Measurements from ENCODE around the gene MPPED1.

MPPED1 gene

DNA sequence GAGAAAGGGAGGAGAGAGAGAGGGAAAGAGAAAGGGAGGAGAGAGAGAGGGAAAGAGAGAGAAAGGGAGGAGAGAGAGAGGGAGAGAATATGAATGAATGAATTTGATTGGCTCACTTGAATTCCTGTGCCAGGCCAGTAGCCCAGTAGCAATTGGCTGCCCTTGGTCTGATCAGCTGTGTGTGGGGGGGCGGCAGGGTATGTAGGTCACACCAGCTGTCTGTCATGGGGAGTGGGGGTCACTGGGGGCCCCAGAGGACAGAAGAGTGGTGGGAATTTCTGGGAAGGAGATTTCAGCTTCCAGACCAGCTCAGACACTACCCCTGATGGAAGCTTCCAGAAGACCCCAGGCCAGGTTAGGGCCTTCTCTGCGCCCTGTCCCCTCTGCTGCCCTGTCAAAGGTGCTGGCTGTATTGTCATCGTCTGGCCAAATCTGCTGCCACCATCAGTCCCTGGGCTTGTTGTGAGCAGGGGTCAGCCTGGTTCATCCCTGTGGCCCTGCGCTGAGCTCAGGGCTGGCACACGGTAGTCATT, 21.1 kb downstream of the MPPED1 start:
- DNase-seq, result no peak

DNA sequence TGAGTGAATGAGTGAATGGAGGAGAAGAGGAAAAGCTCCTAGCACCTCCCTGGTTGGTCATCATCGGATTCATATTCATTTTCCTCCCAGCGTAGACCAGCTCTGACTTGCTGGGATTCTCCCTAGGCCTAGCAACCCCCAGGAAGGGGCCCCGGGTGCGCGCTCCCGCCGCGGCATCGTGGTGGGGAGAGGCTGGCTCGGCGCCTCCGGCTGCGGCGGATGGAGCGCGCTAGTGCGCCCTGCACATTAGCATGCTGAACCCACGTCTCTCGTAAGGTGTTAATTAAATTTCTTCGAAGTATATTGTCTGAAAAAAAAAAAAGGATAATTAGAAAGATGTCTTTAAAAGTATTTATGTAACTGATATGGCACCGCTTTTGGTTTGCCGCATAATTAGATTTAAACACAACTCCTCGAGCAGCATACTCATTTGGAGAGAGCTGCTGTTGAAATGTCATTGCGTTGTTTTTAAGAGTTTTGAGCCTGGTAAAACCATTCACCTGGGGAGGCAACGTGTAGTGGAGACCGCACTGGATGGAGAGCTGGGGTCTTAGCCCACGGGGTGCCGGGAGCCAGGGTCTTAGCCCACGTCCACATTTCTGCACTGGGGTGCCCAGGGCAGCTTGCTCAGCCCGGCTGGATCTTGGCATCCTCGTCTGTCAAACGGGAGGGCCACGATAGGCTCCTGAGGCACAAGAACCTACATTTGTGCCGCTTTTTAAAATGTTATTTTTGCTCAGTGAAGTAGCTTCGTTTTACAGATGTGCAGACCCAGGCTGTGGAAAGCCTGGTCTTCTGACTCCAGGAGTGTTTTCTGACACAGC, 21.8 kb downstream of the MPPED1 start:
- no peak for DNase-seq

DNA sequence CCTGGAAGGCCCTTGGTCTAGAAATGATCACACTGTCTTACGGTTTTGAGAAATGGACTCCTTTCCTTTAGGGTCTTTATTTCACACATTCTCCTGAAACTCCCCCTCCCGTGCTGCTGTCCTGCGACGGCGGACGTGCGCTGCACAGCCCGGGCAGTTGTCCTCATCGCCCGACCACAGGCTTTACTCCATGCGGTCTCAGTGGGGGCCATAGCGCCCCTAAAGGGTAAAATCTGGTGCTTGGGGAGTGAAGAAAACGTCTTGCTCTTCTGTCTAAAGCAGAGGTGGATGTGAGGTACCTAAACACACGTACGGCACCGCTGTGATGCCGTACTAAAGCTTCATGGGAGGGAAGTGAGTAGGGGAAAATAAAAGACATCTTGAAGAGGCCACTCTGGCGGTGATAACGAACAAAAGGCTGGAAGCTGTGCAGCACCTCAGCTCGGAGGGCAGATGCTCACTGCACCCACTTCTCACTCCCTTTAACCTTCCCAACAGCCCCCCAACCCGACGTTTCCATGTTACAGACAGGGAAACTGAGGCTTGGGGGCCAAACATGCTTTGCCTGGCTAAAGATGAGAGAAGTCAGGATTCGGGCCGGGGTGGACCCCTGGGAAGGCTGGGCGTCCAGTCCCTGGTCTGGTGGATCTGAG, 22.6 kb downstream of the MPPED1 start:
- no peak for DNase-seq

DNA sequence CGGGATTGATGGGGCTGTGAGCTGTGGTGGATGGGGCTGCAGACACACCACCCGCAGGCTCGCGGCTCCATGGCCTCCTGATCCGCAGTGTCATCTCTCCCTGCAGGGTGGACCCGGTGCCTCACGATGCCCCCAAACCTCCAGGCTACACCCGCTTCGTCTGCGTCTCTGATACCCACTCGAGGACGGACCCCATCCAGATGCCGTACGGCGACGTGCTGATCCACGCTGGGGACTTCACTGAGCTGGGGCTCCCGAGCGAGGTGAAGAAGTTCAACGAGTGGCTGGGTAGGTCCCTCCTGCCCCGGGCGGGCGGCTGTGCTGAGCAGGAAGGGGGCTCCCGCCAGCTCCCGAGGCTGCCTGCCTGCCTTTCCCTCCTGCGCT, 23.1 kb downstream of the MPPED1 start:
- DNase-seq, result no peak

- no peak for DNase-seq
These were observed 24.3 kb downstream of the MPPED1 start for GRCh38 chr22:43435851-43436811.

DNA sequence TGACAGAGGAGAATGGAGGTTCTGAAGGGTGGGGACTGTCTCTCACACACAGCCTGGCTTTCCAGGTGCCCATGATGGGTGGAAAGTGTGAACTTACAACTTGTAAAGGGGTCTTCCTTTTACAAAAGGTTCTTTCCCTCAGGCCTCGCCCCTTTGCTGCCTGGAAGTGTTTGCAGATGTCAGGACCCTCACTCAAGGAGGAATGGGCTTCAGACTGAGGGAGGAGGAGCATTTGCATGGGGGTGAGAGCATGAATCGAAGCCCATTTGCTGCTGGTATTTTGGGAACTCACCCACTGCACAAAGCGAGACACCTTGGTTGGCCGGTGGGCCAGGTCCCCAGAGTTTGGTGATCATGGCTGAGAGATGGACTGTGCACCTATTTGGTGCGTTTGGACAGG, 25.1 kb downstream of the MPPED1 start:
- no peak for DNase-seq

DNA sequence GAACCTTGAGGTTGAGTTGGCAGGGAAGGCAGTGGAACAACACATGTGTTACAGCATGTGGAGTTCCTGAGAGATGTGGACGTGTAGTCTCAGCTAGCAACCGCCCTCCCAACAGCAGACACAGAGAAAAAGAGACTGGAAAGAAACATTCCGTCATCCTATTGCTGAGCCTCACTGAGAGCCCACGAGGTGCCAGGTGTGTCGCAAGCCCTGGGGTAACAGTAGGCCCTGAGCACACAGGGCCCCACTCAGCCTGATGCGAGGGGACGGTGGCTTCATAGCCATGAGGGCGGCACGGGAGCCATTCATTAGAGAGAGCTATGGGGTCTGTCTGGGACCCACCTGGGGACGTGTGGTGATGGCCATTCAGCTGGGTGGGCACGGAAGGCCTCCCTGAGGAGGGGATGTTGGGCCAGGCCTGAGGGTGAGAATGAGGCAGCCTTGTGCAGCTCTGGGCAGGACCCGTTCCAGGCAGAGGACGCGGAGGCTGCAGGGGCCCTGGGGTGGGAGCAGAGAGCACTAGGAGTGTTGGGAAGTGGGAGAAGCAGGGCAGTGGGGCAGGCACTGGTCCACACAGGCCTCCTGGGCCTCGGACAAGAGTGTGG, 26.2 kb downstream of the MPPED1 start:
- DNase-seq, result no peak

DNA sequence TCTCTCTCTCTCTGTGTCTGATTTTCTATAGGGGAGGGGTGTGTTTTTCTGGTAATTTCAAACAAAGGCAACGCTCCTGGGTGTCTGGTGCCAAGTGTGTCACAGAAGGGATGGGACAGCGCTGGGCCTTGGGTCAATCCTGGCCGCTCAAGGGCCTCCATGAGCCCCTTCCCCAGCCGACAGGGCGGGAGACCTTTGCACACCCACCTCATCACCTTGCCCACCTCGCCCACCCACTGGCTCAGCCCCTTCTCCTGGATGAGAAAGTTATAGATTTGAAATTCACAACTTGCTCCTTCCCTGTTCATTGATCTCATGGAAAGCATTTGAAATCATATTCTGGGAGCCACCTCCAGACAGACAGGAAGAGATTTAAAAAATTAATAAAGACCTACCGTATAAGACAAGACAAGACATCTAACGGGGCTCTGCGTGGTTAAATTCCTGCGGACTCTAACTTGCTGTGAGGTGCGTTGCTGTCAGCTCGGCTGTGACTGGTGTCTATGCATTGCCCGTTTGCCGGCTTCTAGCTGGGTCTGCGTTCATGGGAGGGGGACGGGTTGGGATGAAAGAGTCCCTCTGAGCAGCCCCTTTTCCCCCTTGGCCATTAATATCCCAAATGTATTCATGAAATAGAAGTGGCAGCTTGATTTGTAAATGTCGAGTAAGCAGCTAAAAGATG, 27.0 kb downstream of the MPPED1 start:
- no peak for DNase-seq

- no peak for DNase-seq
These were observed 27.7 kb downstream of the MPPED1 start for GRCh38 chr22:43439368-43440103.

DNA sequence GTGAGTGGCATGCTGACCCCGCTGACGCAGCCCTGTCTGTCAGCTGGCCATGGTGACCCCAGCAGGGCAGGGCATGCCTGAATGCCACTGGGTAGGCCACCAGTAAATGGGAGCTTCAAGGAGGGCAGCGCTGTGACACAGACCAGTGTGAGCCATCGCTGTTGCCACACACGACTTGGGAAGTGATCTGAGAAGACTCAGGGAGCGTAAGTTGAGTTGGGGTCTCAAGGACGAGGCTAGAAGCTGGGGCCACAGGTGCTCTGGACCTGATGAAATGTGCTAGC, 28.2 kb downstream of the MPPED1 start:
- DNase-seq, result no peak

DNA sequence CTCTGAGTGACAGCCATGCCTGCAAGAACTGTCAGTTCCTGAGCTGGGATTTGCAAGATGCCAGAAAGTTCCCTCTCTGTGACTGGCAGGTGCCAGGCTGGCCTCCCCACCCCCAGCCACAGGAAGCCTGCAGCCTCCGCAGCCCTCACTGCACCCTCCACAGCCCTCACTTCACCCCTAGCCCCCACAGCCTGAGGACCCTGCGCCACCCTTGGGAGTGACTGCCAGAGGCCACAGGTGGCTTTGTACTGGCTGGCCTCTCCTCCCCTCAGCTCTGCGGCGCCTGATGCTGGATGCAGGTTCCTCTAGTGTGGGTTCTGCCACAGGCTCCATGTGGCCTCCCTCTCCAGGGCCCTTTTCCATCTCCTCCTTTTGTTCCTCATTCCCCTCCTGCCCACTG, 28.7 kb downstream of the MPPED1 start:
- no peak for DNase-seq

DNA sequence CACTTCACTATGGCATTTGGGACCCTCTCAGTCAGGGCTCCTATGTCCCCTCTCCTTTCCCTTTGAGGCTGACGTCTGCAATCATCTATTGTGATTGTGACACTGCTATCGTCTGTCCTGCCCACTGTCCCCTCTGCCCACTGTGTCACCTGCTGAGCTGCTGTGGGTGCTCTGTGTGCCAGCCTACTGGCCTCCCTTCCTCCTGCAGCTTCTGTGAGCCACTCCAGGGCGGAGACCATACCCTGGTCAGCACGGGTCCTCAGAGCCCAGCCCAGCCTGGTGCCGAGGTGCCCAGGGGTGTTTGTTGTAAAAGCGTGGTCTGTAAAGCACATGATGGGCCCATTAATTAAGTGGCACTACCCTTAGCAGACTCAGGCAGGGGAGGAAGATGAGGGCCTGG, 29.4 kb downstream of the MPPED1 start:
- no peak for DNase-seq

GRCh38 chr22:43441751-43442150, 29.9 kb downstream of the MPPED1 start:
- DNase-seq, result no peak

DNA sequence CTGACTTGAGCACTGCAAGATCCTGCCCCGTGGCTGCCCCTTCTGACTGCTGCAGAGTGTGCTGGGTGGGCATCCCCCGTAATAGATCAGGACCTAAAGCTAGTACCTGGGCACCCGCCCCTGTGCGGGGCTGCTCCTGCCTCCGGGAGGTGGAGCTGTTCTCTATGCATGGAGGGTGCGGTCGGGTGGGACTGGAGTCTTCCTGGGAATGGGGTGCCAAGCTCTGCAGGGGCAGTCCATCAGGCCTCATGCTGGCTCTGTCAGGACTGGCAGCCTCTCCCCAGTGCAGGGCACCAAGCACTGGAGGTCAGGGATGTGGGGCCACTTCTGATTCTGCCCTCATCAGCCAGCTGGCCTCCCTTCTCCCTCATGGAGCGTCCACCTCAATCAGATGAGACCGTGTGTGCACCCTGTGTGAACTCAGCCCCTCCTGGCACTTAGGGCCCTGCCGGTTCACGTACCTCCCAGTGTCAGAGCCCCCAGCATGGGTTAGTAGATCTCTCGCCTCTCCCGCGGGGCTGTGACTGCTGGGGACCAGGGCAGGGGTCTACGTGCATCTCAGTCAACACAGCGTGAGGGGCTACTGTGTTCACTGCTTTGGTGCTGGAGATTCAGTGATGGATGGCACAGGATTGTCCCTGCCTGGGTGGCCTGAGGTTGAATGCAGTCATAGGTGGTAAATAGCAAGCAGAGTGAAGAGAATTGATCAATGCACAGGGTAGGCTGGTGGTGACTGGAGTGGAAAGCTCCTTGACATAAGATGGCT, 30.8 kb downstream of the MPPED1 start:
- no peak for DNase-seq

DNA sequence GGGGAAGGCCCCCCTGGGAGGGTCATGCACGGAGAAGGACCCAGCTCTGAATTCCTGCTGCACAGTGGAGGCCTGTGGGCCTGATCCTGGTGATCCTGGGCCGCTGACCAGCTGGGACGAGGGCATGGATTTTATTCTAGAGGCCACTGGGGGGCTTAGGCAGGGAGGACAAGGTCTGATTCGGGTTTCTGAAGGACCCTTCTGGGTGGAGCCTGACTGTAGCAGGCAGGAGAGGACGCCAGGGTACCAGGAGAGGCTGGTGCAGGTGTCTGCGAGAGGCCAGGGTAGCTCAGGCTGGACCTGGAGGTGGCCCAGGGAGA, 31.3 kb downstream of the MPPED1 start:
- DNase-seq, result no peak

DNA sequence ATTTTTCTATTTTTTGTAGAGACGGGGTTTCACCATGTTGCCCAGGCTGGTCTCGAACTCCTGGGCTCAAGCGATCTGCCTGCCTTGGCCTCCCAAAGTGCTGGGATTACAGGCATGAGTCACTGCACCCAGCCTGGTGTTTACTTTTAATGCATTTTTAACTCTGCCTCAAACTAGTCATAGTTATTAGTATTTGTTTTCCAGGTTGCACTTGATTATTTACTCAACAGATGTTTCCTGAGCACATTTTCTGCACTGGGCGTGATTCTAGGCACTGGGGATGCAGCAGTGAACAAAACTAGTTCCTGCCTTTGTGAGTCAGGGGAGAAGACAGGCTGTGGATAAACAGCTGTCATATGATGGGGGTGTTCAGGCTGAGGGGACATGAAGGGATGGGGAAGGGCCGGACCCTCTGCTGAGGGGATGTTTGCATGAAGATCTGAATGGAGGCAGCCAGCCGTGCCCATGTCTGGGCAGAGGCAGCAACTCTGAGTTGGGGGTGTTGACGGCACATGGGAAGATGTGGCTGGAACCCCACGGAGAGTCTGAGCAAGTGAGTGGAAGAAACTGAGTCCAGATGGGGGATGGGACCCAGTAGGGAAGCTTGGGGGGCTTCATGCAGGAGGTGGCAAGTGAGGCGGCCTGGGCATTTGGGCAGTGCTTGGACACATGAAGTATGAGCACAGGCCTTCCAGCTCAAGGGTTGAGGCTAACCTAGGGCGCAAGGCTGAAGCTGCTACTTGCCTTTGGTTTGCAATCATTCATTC, 34.4 kb downstream of the MPPED1 start:
- DNase-seq, result no peak

GRCh38 chr22:43446916-43447315, 35.1 kb downstream of the MPPED1 start:
- no peak for DNase-seq

DNA sequence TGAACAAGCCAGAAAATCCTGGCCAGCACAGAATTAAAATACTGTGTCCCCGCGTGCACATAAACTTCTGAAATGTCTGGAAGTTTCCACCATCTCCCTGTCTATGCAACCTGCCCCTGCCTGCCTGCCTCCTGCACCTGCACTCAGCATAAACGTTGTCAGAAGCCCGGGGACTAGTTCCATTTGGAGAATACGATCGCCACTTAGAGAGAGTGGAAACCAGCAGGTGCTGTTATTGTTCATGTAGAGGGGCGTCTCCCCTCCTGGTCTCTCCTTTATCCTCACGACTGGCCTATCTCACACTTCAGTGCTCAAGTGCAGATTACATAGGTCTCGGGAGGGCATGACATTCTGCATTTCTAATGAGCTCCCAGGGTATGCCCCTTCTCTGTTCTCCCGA, 35.6 kb downstream of the MPPED1 start:
- DNase-seq, result no peak

GRCh38 chr22:43448048-43448447, 36.2 kb downstream of the MPPED1 start:
- no peak for DNase-seq

DNA sequence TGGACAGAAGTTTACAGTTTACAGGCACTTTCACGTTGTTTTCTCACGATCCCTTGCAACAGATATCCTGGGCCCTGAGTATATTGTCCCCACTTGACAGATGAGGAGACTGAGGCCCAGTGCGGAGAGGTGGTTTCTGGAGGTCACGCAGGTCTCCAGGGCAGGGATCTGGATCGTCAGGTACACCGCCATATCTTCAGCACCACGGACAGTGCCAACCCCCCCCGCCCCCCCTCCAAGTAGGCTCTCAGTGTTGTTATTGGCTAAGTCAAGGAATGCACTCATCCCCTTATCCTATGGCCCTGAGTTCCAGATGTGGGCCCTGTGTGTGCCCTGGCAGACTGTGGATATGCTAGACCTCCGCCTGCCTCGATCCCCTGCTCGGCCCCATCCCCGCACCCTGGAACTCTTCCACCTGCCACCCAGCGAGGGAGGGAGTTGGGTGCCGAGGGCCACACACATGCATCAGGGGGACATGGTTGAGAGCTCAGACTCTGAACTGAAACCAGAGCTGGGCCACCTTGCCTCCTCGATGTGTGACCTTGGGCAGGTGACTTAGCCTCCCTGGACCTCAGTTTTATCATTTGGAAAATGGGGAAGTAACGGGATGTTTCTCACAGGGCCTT, 37.5 kb downstream of the MPPED1 start:
- no peak for DNase-seq

Data from stimulated activated CD4-positive, alpha-beta T cell treated with anti-CD3 and anti-CD28 coated beads, Interleukin-15, amount 100 ng/mL, for 24 hours (primary cell).